ENCODE data around the gene CLUH.

Gene CLUH

DNA sequence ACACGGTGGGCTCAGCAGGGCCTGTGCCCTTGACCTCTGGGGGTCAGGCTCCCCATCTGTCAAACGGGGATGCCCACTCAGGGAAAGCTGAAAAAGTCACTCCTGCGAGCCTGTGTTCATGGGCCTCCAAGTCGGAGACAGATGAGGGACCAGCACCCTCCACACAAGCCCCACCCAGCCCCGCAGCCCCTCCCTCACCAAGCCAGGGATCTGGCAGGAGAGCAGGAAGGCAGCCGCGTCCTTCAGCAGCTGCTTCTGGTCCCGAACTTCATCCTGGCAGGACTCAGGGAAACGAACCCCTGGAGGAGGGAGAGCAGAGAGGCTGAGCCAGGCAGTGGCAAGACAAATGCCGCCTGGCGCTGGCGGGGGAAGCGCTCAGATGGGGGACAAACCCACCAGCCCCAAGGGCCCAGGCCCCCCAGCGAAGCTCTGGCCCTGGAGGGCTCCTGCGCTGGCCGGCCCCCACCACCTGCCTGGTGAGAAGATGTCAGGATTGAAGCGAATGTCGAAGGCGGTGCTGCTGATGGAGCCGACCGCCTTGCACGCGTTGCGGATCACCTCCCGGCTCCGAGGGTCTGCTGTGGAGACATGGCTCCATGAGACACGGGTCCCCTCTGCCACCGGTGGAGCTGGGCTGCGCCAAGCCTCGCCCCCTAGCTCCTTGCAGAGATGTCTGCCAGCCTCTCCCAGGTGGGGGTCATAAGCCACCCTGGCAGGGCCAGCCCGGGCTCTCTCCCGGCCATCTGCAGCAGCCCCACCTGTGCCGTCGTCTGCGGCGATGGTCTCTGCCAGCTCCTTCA is 15.4 kb downstream of the CLUH start:
- H3K4me3 ChIP-seq (ENCODE audit: low read depth, low read length) = no peak overlapping the region
- TF ChIP-seq, protein P1, sequence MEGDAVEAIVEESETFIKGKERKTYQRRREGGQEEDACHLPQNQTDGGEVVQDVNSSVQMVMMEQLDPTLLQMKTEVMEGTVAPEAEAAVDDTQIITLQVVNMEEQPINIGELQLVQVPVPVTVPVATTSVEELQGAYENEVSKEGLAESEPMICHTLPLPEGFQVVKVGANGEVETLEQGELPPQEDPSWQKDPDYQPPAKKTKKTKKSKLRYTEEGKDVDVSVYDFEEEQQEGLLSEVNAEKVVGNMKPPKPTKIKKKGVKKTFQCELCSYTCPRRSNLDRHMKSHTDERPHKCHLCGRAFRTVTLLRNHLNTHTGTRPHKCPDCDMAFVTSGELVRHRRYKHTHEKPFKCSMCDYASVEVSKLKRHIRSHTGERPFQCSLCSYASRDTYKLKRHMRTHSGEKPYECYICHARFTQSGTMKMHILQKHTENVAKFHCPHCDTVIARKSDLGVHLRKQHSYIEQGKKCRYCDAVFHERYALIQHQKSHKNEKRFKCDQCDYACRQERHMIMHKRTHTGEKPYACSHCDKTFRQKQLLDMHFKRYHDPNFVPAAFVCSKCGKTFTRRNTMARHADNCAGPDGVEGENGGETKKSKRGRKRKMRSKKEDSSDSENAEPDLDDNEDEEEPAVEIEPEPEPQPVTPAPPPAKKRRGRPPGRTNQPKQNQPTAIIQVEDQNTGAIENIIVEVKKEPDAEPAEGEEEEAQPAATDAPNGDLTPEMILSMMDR (IDR thresholded peaks at IDR 0.05; ENCODE audit: control insufficient read depth, extremely low read depth, insufficient read depth) = no peak
- DNase-seq (ENCODE audit: low read depth) = no peak

DNA sequence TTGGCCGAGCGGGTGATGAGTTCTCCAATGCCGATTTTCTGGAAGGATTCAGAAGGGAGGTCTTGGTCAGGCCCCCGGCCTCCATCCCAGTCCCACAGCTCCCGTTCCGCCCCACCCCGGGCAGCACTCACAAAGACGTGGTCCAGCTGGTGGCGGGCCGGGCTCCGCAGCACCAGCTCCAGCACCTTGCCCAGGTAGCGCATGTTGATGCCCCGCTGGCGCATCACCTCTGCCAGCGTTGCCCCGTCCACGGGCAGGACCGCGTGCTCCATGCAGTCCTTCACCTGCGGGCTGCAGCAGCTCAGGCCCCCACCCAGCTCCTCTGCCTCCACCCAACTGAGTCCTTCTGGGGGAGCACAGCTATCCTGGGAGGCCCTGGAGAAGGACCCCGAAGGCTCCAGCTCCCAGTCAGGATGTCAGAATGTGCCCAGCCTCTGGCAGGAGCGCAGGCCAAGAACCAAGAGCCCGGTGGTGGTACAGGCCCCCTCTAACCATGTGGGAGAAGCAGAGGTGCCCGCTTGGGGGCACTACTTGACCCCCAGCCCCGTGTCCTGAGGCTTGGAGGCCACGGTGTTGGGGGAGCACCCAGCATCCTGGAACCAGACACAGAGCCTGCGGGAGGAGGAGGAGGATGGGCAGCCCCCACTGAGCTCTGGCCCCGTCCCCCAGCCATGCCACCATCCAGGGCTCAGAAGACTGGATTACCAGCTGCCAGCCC is 16.2 kb downstream of the CLUH start:
- no peak for DNase-seq (ENCODE audit: low read depth)
- TF ChIP-seq, protein P1 (IDR thresholded peaks at IDR 0.05; ENCODE audit: control insufficient read depth, extremely low read depth, insufficient read depth) = no peak
- H3K4me3 ChIP-seq (ENCODE audit: low read depth, low read length) = no peak overlapping the region

DNA sequence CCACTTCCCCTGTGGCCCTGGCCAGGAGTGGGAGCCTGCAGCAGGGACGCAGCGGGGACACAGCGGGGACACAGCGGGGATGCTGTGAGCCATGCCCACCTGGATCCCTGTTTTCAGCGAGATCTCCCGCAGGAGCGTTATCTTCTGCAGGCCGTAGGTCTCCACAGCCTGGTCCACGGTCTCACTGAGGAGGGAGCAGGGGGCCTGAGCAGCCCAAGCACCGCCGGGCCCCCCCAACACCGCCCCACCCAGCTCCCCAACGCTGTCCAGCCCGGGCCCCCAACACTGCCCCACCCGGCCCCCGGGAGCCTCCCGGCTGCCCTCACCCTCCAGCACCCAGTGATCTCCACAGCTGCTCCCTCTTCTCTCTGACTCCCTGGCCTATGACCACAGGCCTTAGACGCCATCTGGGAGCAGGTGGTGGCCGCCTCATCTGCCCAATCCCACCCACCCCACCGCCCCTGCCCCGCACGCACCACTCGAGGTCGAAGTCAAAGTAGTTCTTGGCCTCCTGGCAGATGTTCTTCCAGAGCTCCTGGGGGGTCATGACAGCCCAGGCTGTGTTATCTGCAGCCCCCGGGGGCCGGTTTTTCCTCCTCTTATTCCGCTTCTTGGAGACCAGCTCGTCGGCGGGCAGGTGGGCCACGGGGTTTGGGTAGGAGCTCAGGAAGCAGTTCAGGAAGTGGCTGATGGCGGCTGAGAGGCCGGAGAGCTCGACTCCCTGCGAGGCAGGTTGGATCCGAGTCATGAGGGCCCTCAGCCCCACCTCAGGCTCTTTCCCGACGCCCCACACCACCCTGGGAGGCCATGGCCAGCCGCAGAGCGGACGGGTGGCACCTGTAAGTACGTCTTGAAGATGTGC is 17.0 kb downstream of the CLUH start:
- no peak overlapping the region for H3K4me3 ChIP-seq (ENCODE audit: low read depth, low read length)
- TF ChIP-seq, protein P1 (IDR thresholded peaks at IDR 0.05; ENCODE audit: control insufficient read depth, extremely low read depth, insufficient read depth) = no peak
- no peak for DNase-seq (ENCODE audit: low read depth)

DNA sequence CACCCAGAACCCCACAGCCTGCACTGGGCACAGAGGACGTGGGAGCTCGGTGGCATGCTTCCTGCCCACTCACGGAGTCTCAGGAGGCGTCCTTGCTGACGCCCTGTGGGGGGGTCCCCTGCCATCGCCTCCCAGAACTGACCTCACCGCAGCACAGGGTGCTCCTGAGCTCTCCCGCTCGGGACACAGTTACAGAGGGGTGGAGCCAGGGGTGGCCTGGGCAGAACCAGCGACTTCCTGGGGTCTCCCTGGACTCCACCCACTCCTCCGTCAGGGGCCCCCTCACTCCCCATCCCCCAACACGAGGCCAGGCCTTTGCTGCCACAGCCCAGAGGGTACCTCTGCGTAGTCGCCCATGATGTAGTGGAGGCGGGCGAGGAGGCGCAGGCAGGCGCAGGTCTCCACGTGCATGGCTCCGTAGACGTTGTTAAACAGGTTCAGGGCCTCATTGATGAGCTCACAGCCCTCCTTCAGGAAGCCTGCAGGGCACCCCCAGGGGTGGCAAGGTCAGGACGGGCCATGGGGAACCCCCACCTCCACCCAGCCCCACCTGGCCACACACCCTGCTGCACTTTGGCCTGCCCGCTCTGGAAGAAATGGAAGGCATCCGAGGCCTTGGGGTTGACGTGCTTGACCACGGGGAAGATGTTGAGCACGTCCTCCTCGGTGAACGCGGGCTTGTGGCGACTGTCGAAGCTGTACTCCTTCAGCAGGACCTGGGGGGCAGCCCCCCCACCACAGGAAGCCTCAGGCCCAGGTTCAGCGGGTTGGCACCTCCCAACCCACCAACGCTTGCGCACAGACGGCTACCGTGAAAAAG is 17.8 kb downstream of the CLUH start:
- TF ChIP-seq, protein P1 (IDR thresholded peaks at IDR 0.05; ENCODE audit: control insufficient read depth, extremely low read depth, insufficient read depth) = no peak
- DNase-seq (ENCODE audit: low read depth) = no peak
- H3K4me3 ChIP-seq (ENCODE audit: low read depth, low read length) = no peak overlapping the region

DNA sequence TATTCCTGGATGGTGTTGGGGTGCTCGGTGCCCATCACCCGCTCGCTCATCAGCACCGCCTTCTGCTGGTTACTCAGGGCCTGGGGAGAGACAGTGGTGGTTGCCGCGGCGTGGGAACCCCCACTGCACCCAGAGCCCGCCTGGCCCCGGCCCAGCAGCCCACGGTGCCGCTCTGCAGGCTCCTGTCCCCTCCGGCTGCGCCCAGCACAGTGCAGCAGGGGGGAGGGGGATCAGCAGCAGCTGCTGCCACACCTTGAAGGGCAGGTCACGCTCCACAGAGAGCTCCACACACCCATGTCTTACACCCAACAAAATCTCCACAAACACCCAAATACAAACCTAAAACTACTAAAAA is 18.8 kb downstream of the CLUH start:
- TF ChIP-seq, protein P1 (IDR thresholded peaks at IDR 0.05; ENCODE audit: control insufficient read depth, extremely low read depth, insufficient read depth) = no peak
- H3K4me3 ChIP-seq (ENCODE audit: low read depth, low read length) = no peak overlapping the region
- no peak for DNase-seq (ENCODE audit: low read depth)
